ENCODE measurements around the gene ZHX3. TPM values are rescaled to one million over a fixed set of nuclear protein-coding genes. Genes with fewer than 3 reads are reported as not detected.

The ZHX3 gene
- total and polyA plus RNA-seq, 9 of the 15 experiments (the other 6 are each of a cell fraction or from before 2014, with no cell fraction given): 0.80 to 14.6 (median 4.9) TPM

- peak; percentile 81 for TF ChIP-seq ZNF395 (CRISPR knock-in tag; IDR thresholded peaks at IDR 0.05)
- TF ChIP-seq ZKSCAN8 (CRISPR knock-in tag; IDR thresholded peaks at IDR 0.05): no peak
- no peak for TF ChIP-seq ZFP91 (CRISPR knock-in tag; IDR thresholded peaks at IDR 0.05)
- TF ChIP-seq SRF (CRISPR knock-in tag; IDR thresholded peaks at IDR 0.05): no peak
- no peak for TF ChIP-seq FUS (optimal IDR thresholded peaks at IDR 0.05; ENCODE audit: low read depth, low read length)
- no peak for TF ChIP-seq MYBL2 (IDR thresholded peaks at IDR 0.05; ENCODE audit: low read depth)
- TF ChIP-seq MYBL2 (CRISPR knock-in tag; IDR thresholded peaks at IDR 0.05; ENCODE audit: borderline replicate concordance): no peak
- 0 out of 2 replicates have a peak, but pooled peaks have one; percentile 60 for TF ChIP-seq HIVEP1 (CRISPR knock-in tag; IDR thresholded peaks at IDR 0.05)
- peak; percentile 97 for TF ChIP-seq EP300 (IDR thresholded peaks at IDR 0.05; ENCODE audit: low read length)
- no peak for TF ChIP-seq CHCHD3 (CRISPR knock-in tag; IDR thresholded peaks at IDR 0.05)
- no peak for TF ChIP-seq ETV6 (IDR thresholded peaks at IDR 0.05; ENCODE audit: borderline replicate concordance in 1 of 2, low read depth in 2 of 2, low read length in 1 of 2)
- TF ChIP-seq ETV6 (CRISPR knock-in tag; IDR thresholded peaks at IDR 0.05; ENCODE audit: borderline replicate concordance): no peak
- TF ChIP-seq FOXM1 (IDR thresholded peaks at IDR 0.05; ENCODE audit: low read depth): peak; percentile 89
- no peak for TF ChIP-seq FOXM1 (CRISPR knock-in tag; IDR thresholded peaks at IDR 0.05; ENCODE audit: low read depth)
- TF ChIP-seq FOS (IDR thresholded peaks at IDR 0.05; ENCODE audit: extremely low read depth, insufficient read length): no peak
- TF ChIP-seq, protein P1, sequence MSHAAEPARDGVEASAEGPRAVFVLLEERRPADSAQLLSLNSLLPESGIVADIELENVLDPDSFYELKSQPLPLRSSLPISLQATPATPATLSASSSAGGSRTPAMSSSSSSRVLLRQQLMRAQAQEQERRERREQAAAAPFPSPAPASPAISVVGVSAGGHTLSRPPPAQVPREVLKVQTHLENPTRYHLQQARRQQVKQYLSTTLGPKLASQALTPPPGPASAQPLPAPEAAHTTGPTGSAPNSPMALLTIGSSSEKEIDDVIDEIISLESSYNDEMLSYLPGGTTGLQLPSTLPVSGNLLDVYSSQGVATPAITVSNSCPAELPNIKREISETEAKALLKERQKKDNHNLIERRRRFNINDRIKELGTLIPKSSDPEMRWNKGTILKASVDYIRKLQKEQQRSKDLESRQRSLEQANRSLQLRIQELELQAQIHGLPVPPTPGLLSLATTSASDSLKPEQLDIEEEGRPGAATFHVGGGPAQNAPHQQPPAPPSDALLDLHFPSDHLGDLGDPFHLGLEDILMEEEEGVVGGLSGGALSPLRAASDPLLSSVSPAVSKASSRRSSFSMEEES (CRISPR knock-in tag; IDR thresholded peaks at IDR 0.05): no peak; the same call in 1 of the 2 replicates
- TF ChIP-seq ELK1 (CRISPR knock-in tag; IDR thresholded peaks at IDR 0.05): no peak
- TF ChIP-seq MLX (CRISPR knock-in tag; conservative IDR thresholded peaks at IDR 0.05): no peak
These were observed 55.5 kb downstream of the ZHX3 start (continued) for GRCh38 chr20:41261790-41262717.
